ENCODE measurements around the gene CHST15. TPM values are rescaled to one million over a fixed set of nuclear protein-coding genes. Genes with fewer than 3 reads are reported as not detected.

The CHST15 gene
- total RNA-seq, 1 experiment from 2014 or later, result 26.7 TPM

- Mint-ChIP-seq H3K4me1 (ENCODE audit: low read depth, unreplicated experiment) (no peaks in the 10 kb centered on the region), H3K27me3 (ENCODE audit: insufficient read depth, unreplicated experiment) (no peaks in the 10 kb centered on the region), H3K9me3 (ENCODE audit: unreplicated experiment) (no peaks in the 10 kb centered on the region), H3K4me3 (ENCODE audit: unreplicated experiment) (no peak overlapping the region), H3K36me3 (ENCODE audit: insufficient read depth, unreplicated experiment) (peaks cover 20% of the 10 kb centered on the region), H3K27ac (ENCODE audit: unreplicated experiment) (no peak overlapping the region)
- TF ChIP-seq, protein P1, sequence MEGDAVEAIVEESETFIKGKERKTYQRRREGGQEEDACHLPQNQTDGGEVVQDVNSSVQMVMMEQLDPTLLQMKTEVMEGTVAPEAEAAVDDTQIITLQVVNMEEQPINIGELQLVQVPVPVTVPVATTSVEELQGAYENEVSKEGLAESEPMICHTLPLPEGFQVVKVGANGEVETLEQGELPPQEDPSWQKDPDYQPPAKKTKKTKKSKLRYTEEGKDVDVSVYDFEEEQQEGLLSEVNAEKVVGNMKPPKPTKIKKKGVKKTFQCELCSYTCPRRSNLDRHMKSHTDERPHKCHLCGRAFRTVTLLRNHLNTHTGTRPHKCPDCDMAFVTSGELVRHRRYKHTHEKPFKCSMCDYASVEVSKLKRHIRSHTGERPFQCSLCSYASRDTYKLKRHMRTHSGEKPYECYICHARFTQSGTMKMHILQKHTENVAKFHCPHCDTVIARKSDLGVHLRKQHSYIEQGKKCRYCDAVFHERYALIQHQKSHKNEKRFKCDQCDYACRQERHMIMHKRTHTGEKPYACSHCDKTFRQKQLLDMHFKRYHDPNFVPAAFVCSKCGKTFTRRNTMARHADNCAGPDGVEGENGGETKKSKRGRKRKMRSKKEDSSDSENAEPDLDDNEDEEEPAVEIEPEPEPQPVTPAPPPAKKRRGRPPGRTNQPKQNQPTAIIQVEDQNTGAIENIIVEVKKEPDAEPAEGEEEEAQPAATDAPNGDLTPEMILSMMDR (IDR thresholded peaks at IDR 0.05; ENCODE audit: insufficient read depth in 1 of 2, low read depth in 1 of 2, low read length in 1 of 2, severe bottlenecking in 1 of 2, unreplicated experiment in 1 of 2), result no peak
- no peaks in the 10 kb centered on the region for H3K27me3 ChIP-seq (replicated peaks; ENCODE audit: control insufficient read depth, insufficient read depth, low read length)
- no peaks in the 10 kb centered on the region for H3K4me1 ChIP-seq
- no peak for DNase-seq
- intact Hi-C loops (cut with micrococcal nuclease; ENCODE audit: unreplicated experiment), result no loop called here
- H3K36me3 ChIP-seq (ENCODE audit: control insufficient read depth, insufficient read depth, low read length), result no peaks in the 10 kb centered on the region
- no TSS peak for BruUV-seq (replicated peaks)
- POLR2A ChIA-PET, result no interaction called here
- no peaks in the 10 kb centered on the region for H3K9me3 ChIP-seq
- CTCF ChIA-PET, result interaction anchor here (1.1 kb wide), 1 partner anchor 10 kb away, joined by 3 read pairs; no protein-coding TSS in a partner anchor
- H3K4me3 ChIP-seq (ENCODE audit: low read depth, low read length), result no peak overlapping the region
Observed at GRCh38 chr10:124005091-124005490, 88.3 kb downstream of the CHST15 start.

DNA sequence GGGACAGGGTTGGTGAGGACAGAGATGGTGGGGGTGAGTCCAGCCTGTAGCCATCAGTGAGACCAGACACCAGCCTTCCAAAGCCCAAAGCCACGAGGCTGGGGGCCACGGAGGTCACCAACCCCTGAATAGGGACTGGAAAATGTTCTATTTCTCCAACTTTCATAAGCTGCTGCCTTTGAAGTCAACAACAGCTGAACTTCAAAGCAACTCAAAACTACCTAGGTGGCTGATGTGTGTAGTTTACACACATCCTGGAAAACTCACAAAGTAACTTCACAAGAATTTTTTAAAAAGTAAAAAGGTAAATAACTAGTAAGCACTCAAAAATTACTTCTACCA is 88.8 kb downstream of the CHST15 start:
- H3K4me1 Mint-ChIP-seq (ENCODE audit: low read depth, unreplicated experiment), result no peaks in the 10 kb centered on the region
- intact Hi-C loops (cut with micrococcal nuclease; ENCODE audit: unreplicated experiment), result no loop called here
- no peak for DNase-seq
- TF ChIP-seq, protein P1 (IDR thresholded peaks at IDR 0.05; ENCODE audit: insufficient read depth in 1 of 2, low read depth in 1 of 2, low read length in 1 of 2, severe bottlenecking in 1 of 2, unreplicated experiment in 1 of 2), result no peak
- CTCF ChIA-PET, result interaction anchor here (1.1 kb wide), 1 partner anchor 10 kb away, joined by 3 read pairs; no protein-coding TSS in a partner anchor
- no peaks in the 10 kb centered on the region for H3K27me3 Mint-ChIP-seq (ENCODE audit: insufficient read depth, unreplicated experiment)
- Histone ChIP-seq H3K36me3 (ENCODE audit: control insufficient read depth, insufficient read depth, low read length) (no peaks in the 10 kb centered on the region), H3K9me3 (no peaks in the 10 kb centered on the region), H3K4me1 (no peaks in the 10 kb centered on the region), H3K27me3 (replicated peaks; ENCODE audit: control insufficient read depth, insufficient read depth, low read length) (no peaks in the 10 kb centered on the region), H3K4me3 (ENCODE audit: low read depth, low read length) (no peak overlapping the region)
- no peaks in the 10 kb centered on the region for H3K9me3 Mint-ChIP-seq (ENCODE audit: unreplicated experiment)
- H3K27ac Mint-ChIP-seq (ENCODE audit: unreplicated experiment), result no peak overlapping the region
- no peak overlapping the region for H3K4me3 Mint-ChIP-seq (ENCODE audit: unreplicated experiment)
- POLR2A ChIA-PET, result no interaction called here
- no TSS peak for BruUV-seq (replicated peaks)
- H3K36me3 Mint-ChIP-seq (ENCODE audit: insufficient read depth, unreplicated experiment), result peaks cover 20% of the 10 kb centered on the region

DNA sequence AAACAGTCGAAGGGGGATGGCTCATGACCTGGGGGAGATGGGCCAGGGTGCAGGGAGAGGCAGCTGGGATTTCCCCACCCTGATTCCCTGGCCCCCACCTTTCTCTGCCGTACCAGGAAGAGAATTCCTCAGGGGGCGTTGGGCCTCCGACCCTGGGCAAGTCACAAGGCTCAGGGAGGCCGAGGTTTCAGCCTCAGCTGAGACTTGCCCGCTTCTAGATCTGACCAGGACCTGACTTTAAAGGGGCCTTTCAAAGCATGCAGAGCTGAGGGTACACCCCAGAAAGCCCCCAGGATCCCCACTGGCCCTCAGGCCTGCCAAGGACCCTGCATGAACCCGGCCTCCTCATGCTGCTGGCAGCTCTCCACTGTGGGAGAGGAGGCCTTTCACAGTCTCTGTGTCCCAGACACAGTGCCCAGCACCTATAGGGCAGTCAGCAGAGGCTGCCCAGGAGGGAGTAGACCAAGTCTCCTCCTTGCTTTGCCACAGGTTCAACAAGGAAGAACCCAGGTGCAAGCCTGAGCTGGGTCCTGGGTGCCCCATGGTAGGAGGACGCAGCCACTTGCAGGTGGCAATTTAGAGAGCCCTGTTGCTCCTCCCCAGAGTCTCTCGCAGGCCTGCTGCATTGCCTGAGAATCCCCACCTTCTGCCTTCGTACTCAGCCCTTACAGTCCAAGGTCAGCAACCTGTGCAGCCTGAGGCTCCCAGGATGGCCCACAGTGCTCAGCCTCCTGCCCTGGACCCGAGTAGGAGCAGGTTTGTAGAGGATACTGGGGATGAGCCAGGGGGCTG is 89.3 kb downstream of the CHST15 start:
- POLR2A ChIA-PET, result no interaction called here
- no peaks in the 10 kb centered on the region for H3K27me3 ChIP-seq (replicated peaks; ENCODE audit: control insufficient read depth, insufficient read depth, low read length)
- no peak overlapping the region for H3K4me3 Mint-ChIP-seq (ENCODE audit: unreplicated experiment)
- no peak for DNase-seq
- TF ChIP-seq, protein P1 (IDR thresholded peaks at IDR 0.05; ENCODE audit: insufficient read depth in 1 of 2, low read depth in 1 of 2, low read length in 1 of 2, severe bottlenecking in 1 of 2, unreplicated experiment in 1 of 2), result no peak
- intact Hi-C loops (cut with micrococcal nuclease; ENCODE audit: unreplicated experiment), result no loop called here
- H3K36me3 ChIP-seq (ENCODE audit: control insufficient read depth, insufficient read depth, low read length), result no peaks in the 10 kb centered on the region
- peaks cover 16% of the 10 kb centered on the region for H3K36me3 Mint-ChIP-seq (ENCODE audit: insufficient read depth, unreplicated experiment)
- H3K4me1 Mint-ChIP-seq (ENCODE audit: low read depth, unreplicated experiment), result no peaks in the 10 kb centered on the region
- no peak overlapping the region for H3K27ac Mint-ChIP-seq (ENCODE audit: unreplicated experiment)
- no peaks in the 10 kb centered on the region for H3K9me3 ChIP-seq
- no TSS peak for BruUV-seq (replicated peaks)
- no peak overlapping the region for H3K4me3 ChIP-seq (ENCODE audit: low read depth, low read length)
- H3K4me1 ChIP-seq, result no peaks in the 10 kb centered on the region
- CTCF ChIA-PET, result no interaction called here
- no peaks in the 10 kb centered on the region for H3K9me3 Mint-ChIP-seq (ENCODE audit: unreplicated experiment)
- no peaks in the 10 kb centered on the region for H3K27me3 Mint-ChIP-seq (ENCODE audit: insufficient read depth, unreplicated experiment)

All from Caco-2 (cell line).